GM10266 (cell line): ENCODE data around the gene SERBP1.

ENCODE experiments used
- DNase-seq: peaks from one replicate; pipeline ENCODE4 v3.0.0; 2012; ENCODE audit errors: extremely low spot score
- CTCF ChIP-seq: IDR thresholded peaks from 2 replicates; pipeline ENCODE4 v1.5.1; 2012; ENCODE audit warnings: mild to moderate bottlenecking, low read depth; ENCODE audit not compliant: control insufficient read depth, insufficient read depth; ENCODE audit errors: missing control alignments

SERBP1 gene

GRCh38 chr1:67430358-67431155 lies at the start of gene SERBP1:
SERBP1 (minus strand) TSS chr1:67430402; CDS start chr1:67430300, 102 bp downstream.
- no peak for TF ChIP-seq CTCF
- peak; percentile 92 for DNase-seq

GRCh38 chr1:67479146-67479891 lies 49.1 kb upstream of the SERBP1 start:
- no peak for DNase-seq
- no peak for TF ChIP-seq CTCF

- TF ChIP-seq CTCF = no peak
- no peak for DNase-seq
Observed at GRCh38 chr1:67476906-67477305, 46.7 kb upstream of the SERBP1 start.

- DNase-seq = no peak
- TF ChIP-seq CTCF = no peak
Observed at GRCh38 chr1:67476006-67476482, 45.8 kb upstream of the SERBP1 start.

GRCh38 chr1:67472056-67472455 lies 41.9 kb upstream of the SERBP1 start:
- no peak for TF ChIP-seq CTCF
- no peak for DNase-seq

- no peak for TF ChIP-seq CTCF
- DNase-seq = no peak
Observed at GRCh38 chr1:67469431-67469830, 39.2 kb upstream of the SERBP1 start.
